ENCODE measurements around the gene THRB. TPM values are rescaled to one million over a fixed set of nuclear protein-coding genes. Genes with fewer than 3 reads are reported as not detected.

Gene THRB
- total RNA-seq, 3 donors from 2014 or later, result 25.1 to 75.5 (median 59.8) TPM

DNA sequence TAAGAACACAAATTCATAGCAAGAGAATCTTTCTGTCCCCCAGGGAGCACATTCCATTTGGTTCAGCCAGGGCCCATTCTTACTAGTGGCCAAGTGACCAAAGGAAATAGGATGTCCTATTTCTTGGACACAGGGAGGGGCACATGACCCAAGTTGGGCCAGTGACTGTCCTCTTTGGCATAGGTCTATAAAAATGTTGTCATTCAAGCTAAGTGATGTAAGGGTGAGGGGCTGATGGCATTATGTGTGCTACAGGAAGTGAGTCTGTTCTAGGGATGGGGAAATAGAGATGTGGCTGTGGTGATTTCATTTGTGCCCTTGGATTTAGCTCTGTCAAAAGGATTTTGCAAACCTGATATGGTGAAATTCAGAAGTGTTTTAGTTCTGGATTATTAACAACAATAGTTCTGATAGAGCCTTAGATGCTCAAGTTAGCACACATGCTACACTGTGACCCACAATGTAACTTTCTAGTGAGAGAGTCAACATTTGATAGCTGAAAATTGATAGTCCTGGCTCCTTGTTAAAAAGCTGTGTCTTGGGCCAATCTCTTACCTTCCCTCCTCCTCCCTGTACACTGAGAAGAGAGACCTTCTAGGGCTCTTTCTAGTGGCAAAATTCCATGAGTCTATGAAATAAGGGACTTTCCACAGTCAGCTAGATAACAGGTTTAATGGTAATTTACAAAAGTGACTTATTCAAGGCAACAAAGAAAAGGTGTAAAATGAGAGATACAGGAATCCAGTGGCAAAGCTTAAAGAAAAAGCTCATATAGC, 117.2 kb downstream of the THRB start:
- DNase-seq (no peak), ATAC-seq (no peak)
- Histone ChIP-seq H3K4me1 (ENCODE audit: low read depth) (peaks cover 13% of the 10 kb centered on the region), H3K36me3 (ENCODE audit: low read depth) (no peaks in the 10 kb centered on the region), H3K4me3 (no peak overlapping the region), H3K9me3 (no peaks in the 10 kb centered on the region)
- intact Hi-C loops (cut with DNase I, micrococcal nuclease), result no loop called here
- TF ChIP-seq, protein P1, sequence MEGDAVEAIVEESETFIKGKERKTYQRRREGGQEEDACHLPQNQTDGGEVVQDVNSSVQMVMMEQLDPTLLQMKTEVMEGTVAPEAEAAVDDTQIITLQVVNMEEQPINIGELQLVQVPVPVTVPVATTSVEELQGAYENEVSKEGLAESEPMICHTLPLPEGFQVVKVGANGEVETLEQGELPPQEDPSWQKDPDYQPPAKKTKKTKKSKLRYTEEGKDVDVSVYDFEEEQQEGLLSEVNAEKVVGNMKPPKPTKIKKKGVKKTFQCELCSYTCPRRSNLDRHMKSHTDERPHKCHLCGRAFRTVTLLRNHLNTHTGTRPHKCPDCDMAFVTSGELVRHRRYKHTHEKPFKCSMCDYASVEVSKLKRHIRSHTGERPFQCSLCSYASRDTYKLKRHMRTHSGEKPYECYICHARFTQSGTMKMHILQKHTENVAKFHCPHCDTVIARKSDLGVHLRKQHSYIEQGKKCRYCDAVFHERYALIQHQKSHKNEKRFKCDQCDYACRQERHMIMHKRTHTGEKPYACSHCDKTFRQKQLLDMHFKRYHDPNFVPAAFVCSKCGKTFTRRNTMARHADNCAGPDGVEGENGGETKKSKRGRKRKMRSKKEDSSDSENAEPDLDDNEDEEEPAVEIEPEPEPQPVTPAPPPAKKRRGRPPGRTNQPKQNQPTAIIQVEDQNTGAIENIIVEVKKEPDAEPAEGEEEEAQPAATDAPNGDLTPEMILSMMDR (IDR thresholded peaks at IDR 0.05), result no peak

DNA sequence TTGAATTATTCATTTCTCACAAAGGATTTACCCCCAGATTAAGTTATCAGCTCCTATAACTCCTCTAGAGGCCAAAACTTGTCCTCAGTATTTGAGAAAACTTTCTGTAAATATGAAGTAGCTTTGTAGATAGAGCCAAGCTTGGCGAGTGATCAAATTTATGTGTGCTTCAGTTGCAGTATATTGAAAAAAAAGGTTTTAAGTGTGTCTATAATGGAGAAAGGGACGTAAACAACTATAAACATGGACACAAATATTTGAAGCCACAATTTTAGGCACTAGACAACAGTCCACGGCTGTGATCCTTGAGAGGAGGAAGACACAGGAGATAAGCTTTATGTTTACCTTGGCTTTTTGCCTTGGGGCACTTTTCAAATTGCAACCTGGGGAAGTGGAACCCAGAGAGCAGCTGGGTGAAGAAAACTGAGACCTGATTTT, 118.7 kb downstream of the THRB start:
- no peak for DNase-seq
- peaks cover 13% of the 10 kb centered on the region for H3K4me1 ChIP-seq (ENCODE audit: low read depth)
- TF ChIP-seq, protein P1 (IDR thresholded peaks at IDR 0.05), result no peak
- no peak for ATAC-seq
- intact Hi-C loops (cut with DNase I, micrococcal nuclease), result no loop called here
- no peak overlapping the region for H3K4me3 ChIP-seq
- H3K36me3 ChIP-seq (ENCODE audit: low read depth), result no peaks in the 10 kb centered on the region
- no peaks in the 10 kb centered on the region for H3K9me3 ChIP-seq

DNA sequence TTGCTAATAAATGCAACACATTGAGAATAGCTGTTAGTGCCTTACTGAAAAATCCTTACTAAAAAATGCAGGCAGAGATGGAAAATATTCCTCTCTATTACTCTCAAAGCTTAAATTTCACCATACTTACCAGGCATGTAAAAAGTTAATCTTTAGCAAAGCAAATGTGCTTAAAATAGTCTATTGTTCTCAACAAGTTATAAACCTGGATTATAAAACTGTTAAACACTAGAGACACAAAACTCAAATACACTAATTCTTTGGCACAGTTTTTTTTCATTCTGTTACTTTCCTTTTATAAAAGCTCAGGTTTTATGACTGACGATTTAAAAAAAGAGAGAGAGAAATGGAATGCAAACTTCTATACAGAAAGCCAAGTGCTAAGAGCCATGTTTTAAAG, 119.8 kb downstream of the THRB start:
- no peak for DNase-seq
- H3K4me3 ChIP-seq, result no peak overlapping the region
- TF ChIP-seq, protein P1 (IDR thresholded peaks at IDR 0.05), result no peak
- peak; percentile 83 for ATAC-seq
- H3K4me1 ChIP-seq (ENCODE audit: low read depth), result peaks cover 13% of the 10 kb centered on the region
- intact Hi-C loops (cut with DNase I, micrococcal nuclease), result no loop called here
- no peaks in the 10 kb centered on the region for H3K36me3 ChIP-seq (ENCODE audit: low read depth)
- H3K9me3 ChIP-seq, result no peaks in the 10 kb centered on the region

DNA sequence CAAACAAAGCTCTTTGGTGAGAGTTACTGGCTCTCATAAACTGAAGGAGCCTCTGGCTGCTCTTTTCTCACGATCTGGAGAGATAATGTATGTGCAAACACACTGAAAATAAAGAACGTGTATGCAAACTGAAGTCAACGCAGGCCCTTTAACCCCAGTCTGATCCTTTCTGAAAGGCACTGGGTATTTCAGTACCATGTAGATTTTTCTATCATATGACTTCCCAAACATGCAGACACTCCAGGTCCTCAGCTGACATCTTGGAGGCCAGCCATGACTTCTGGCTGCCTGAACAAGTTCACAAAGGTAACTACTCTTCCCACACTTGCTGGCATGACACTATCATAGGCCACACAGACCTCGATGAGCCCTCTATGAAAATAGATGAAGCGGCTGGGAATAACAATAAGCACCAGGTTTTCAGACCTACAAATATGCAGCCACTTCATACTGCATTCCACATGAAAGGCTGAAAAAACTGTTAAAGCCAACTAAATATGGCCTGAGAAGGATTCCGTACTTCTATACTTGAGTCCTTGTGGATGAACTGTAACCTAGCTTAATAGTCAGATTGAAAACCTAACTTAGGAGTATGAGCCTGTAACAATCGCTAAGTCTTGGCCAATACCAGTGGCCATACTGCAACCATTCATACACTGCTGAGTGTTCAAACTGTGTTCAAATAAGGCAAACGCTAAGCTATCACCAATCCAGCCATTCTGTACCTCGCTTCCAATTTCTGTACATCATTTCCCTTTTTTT, 121.3 kb downstream of the THRB start:
- Histone ChIP-seq H3K9me3 (no peaks in the 10 kb centered on the region), H3K36me3 (ENCODE audit: low read depth) (no peaks in the 10 kb centered on the region), H3K4me3 (no peak overlapping the region), H3K4me1 (ENCODE audit: low read depth) (peaks cover 15% of the 10 kb centered on the region)
- intact Hi-C loops (cut with DNase I, micrococcal nuclease), result no loop called here
- TF ChIP-seq, protein P1 (IDR thresholded peaks at IDR 0.05), result no peak
- ATAC-seq, result peak; percentile 28
- DNase-seq, result peak in 2 of 3 donors; percentile 46 to 58

DNA sequence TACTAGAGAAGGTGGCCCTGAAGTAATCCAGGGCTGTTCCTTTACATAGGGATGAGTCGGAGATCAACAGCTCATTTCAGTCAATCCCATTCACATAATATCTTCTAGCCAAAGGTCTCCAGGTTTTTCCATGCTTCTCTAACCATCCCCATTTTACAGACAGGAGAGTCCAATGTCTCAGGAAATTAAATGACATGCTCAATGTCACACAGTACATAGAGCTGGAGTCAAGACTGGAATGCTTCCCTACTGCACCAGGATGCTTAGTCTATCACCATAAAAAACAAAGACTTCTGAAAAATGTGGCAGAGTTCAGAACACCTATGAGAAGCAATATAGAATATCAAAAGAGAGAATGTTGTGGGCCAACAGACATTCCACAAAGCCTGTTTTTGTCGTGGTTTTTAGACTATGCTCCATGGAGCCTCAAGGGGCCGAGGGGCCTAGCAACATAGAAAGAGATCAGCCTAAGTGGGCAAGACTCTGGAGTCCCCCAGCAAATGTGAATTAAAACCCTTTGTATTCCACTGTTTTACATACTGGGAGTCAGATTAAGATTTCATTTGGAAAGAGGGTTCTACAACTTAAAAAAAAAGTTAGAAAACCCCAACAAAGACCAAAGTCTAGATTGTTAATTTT, 122.0 kb downstream of the THRB start:
- TF ChIP-seq, protein P1 (IDR thresholded peaks at IDR 0.05), result no peak
- ATAC-seq (peak; percentile 60), DNase-seq (no peak)
- Histone ChIP-seq H3K9me3 (no peaks in the 10 kb centered on the region), H3K36me3 (ENCODE audit: low read depth) (no peaks in the 10 kb centered on the region), H3K4me1 (ENCODE audit: low read depth) (peaks cover 21% of the 10 kb centered on the region), H3K4me3 (no peak overlapping the region)
- intact Hi-C loops (cut with DNase I, micrococcal nuclease), result no loop called here
